ENCODE results near the gene SMAD6. TPM values are rescaled to one million over a fixed set of nuclear protein-coding genes. Genes with fewer than 3 reads are reported as not detected.

SMAD6 gene
- total and polyA plus RNA-seq, 11 donors: 10.4 to 65.9 (median 20.6) TPM

DNA sequence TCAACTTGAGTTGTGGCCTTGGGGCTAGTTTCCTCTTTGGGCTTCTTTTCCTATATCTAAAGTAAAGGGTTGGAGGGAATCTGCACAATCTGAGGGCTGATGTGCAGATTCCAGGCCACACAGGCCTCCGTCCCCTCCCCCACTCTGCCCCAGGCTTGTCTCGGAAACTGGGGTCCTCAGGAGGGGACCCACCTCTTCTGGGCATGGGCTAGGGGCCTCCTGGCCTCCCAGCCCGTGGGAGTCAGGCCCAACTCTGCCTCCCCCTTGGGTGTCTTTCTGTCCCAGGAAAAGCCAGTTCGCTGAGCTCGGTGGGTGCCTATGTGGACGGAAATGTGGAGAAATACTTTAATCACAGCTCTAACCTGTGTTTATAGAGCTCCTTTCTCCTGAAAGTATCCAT lies 4.8 kb downstream of the SMAD6 start:
- WGBS, 4 donors: 75 to 83% (median 78%) methylated on average over 6 of the region's 6 CpGs

DNA sequence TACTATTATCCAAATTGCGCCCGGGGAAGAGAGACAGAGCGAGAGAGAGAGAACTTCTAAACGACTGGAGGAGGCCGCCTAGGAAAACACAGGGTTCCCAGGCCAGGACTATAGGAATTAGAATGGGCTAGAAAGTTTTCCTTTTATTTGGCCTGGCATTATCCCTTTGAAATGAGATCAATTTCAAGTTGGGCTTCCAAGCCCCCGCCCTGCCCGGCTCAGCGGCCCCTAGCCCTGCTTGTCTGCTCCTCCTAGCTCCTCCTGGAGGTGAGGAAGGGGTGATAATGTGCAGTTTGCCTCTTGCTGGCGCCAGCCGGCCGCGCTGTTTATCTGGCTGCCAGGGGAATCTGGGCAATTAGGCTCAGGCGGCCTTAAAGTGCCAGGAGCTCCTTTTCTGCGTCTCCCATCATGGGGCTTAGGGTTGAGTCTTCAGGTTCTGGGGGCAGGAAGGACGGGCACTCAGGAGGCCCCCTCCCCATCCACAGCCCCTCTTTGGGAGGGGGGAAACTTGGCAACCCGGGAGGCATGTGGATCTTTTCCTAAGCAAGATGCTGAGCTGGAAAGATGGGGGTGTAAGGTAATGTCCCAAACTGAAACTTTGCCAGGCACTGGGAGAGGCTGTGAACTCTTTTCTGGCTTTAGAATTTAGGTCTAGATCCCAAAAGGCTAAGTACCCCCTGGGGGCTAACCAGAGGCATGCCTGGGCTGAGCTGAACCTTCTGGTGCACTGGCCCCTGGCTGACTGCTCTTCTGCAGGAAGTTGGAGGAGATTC lies 5.5 kb downstream of the SMAD6 start:
- Histone ChIP-seq H3K27ac (peak overlapping the region in 11 of 12 donors; percentile 19 to 95 (median 81)), H3K9me3 (no peaks in the 10 kb centered on the region), H3K36me3 (peaks cover 0 to 33% (median 0%) of the 10 kb centered on the region in 9 donors), H3K4me3 (peak overlapping the region in 10 of 12 donors; percentile 10 to 90 (median 68)), H3K27me3 (peaks cover 0 to 25% (median 0%) of the 10 kb centered on the region in 9 donors), H3K4me1 (peaks cover 0 to 65% (median 37%) of the 10 kb centered on the region in 12 donors)
- no peak for TF ChIP-seq POLR2A (IDR thresholded peaks at IDR 0.05)
- TF ChIP-seq, protein P1, sequence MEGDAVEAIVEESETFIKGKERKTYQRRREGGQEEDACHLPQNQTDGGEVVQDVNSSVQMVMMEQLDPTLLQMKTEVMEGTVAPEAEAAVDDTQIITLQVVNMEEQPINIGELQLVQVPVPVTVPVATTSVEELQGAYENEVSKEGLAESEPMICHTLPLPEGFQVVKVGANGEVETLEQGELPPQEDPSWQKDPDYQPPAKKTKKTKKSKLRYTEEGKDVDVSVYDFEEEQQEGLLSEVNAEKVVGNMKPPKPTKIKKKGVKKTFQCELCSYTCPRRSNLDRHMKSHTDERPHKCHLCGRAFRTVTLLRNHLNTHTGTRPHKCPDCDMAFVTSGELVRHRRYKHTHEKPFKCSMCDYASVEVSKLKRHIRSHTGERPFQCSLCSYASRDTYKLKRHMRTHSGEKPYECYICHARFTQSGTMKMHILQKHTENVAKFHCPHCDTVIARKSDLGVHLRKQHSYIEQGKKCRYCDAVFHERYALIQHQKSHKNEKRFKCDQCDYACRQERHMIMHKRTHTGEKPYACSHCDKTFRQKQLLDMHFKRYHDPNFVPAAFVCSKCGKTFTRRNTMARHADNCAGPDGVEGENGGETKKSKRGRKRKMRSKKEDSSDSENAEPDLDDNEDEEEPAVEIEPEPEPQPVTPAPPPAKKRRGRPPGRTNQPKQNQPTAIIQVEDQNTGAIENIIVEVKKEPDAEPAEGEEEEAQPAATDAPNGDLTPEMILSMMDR (IDR thresholded peaks at IDR 0.05): peak in 5 of 12 donors; percentile 15 to 32 (median 25)
- WGBS, 4 donors: 29 to 46% (median 41%) methylated on average over 14 to 16 of the region's 16 CpGs
- ATAC-seq (peak; percentile 9 to 59 (median 44)), DNase-seq (peak in 4 of 5 donors; percentile 39 to 66 (median 55))
- intact Hi-C loops (cut with DNase I): loop anchor here in 7 of 10 donors (2.0 to 10.0 kb wide), 5 partner anchors 55 to 147 kb away; no protein-coding TSS in a partner anchor

More for the DNA sequence above, 4.8 kb downstream of the SMAD6 start:
- TF ChIP-seq, protein P1 (IDR thresholded peaks at IDR 0.05): no peak
- no peak for TF ChIP-seq POLR2A (IDR thresholded peaks at IDR 0.05)
- peak overlapping the region in 11 of 12 donors; percentile 31 to 95 (median 81) for H3K27ac ChIP-seq
- peaks cover 0 to 32% (median 0%) of the 10 kb centered on the region in 9 donors for H3K36me3 ChIP-seq
- peak overlapping the region in 11 of 12 donors; percentile 10 to 90 (median 68) for H3K4me3 ChIP-seq
- ATAC-seq (no peak), DNase-seq (no peak)
- no peaks in the 10 kb centered on the region for H3K9me3 ChIP-seq
- peaks cover 0 to 65% (median 40%) of the 10 kb centered on the region in 12 donors for H3K4me1 ChIP-seq
- intact Hi-C loops (cut with DNase I): loop anchor here in 7 of 10 donors (2.0 to 10.0 kb wide), 5 partner anchors 55 to 148 kb away; no protein-coding TSS in a partner anchor
- peaks cover 0 to 27% (median 0%) of the 10 kb centered on the region in 9 donors for H3K27me3 ChIP-seq

DNA sequence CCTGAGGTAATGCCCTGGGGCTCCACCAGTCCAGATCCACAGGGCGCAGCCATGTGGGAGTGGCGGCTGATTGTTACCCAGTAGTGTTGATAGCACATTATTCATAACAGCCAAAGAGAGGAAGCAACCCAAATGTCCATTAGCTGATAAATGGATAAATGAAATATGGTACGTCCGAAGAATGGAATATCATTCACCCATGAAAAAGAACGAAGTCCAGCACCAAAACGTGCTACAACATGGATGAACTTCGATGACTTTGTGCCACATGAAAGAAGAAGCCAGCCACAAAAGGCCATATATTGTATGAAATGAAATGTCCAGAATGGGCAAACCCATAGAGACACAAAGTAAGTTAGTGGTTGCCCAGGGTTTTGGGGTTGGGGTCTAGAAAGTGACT lies 6.4 kb downstream of the SMAD6 start:
- intact Hi-C loops (cut with DNase I): loop anchor here in 6 of 10 donors (5.0 to 10.0 kb wide), 4 partner anchors 54 to 146 kb away; no protein-coding TSS in a partner anchor
- Histone ChIP-seq H3K9me3 (no peaks in the 10 kb centered on the region), H3K36me3 (peaks cover 0 to 37% (median 0%) of the 10 kb centered on the region in 9 donors), H3K4me1 (peaks cover 0 to 65% (median 34%) of the 10 kb centered on the region in 12 donors), H3K27me3 (peaks cover 0 to 16% (median 0%) of the 10 kb centered on the region in 9 donors), H3K27ac (peak overlapping the region in 2 of 12 donors; percentile 81 to 91), H3K4me3 (peak overlapping the region in 2 of 12 donors; percentile 74 to 75)
- 91 to 96% (median 95%) methylated on average over 7 of the region's 7 CpGs for WGBS, 4 donors
- DNase-seq: no peak
- no peak for ATAC-seq
- TF ChIP-seq POLR2A (IDR thresholded peaks at IDR 0.05): no peak
- TF ChIP-seq, protein P1 (IDR thresholded peaks at IDR 0.05): no peak

DNA sequence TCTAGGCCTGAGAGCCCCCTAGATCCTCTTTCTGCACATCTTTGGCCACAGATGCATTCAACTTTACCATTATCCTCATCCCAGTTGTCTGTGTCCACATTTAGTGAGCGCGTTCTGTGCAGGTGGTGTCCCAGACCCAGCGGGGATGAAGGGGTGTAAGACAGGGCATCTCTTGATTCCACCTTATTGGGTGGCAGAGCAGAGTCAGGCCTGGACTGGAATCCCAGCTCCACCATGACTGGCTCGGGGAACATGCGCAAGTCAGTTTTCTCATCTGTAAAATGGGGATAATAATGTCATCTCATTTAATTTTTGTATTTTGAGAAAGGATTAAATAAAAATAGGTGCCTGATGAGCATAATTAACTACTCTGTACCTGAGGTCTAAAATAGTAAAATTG lies 7.8 kb downstream of the SMAD6 start:
- peaks cover 0 to 38% (median 0%) of the 10 kb centered on the region in 9 donors for H3K36me3 ChIP-seq
- TF ChIP-seq, protein P1 (IDR thresholded peaks at IDR 0.05): no peak
- TF ChIP-seq POLR2A (IDR thresholded peaks at IDR 0.05): no peak
- peaks cover 0 to 1% (median 0%) of the 10 kb centered on the region in 9 donors for H3K27me3 ChIP-seq
- H3K4me3 ChIP-seq: peak overlapping the region in 1 of 12 donors; percentile 2
- intact Hi-C loops (cut with DNase I): loop anchor here in 6 of 10 donors (5.0 to 10.0 kb wide), 5 partner anchors 37 to 145 kb away; no protein-coding TSS in a partner anchor
- H3K9me3 ChIP-seq: no peaks in the 10 kb centered on the region
- ATAC-seq: no peak
- no peak overlapping the region for H3K27ac ChIP-seq
- WGBS, 4 donors: 94 to 99% (median 98%) methylated on average over 5 of the region's 5 CpGs
- DNase-seq: no peak
- peaks cover 0 to 66% (median 36%) of the 10 kb centered on the region in 12 donors for H3K4me1 ChIP-seq

Data from heart left ventricle (tissue), 16 donors.